LHCN-M2 (cell line): ENCODE results near the gene WASHC4. TPM values are rescaled to one million over a fixed set of nuclear protein-coding genes. Genes with fewer than 3 reads are reported as not detected.

Experiments used
- DNase-seq: peaks from one replicate; pipeline ENCODE4 v3.0.0-alpha.2; 2012; ENCODE audit warnings: low read depth
- polyA plus RNA-seq: library from polyadenylated mRNA; unstranded; fragments of >200 nt; gene quantifications from one replicate; pipeline ENCODE4 v1.2.1, GENCODE V29; 2012; ENCODE audit warnings: missing spikeins
- total RNA-seq: library from RNA; depleted of rRNA; stranded (reverse); fragments of >200 nt; gene quantifications from 2 replicates; pipeline ENCODE4 v1.2.3, GENCODE V29; 2014; rRNA removed

Gene WASHC4, protein sequence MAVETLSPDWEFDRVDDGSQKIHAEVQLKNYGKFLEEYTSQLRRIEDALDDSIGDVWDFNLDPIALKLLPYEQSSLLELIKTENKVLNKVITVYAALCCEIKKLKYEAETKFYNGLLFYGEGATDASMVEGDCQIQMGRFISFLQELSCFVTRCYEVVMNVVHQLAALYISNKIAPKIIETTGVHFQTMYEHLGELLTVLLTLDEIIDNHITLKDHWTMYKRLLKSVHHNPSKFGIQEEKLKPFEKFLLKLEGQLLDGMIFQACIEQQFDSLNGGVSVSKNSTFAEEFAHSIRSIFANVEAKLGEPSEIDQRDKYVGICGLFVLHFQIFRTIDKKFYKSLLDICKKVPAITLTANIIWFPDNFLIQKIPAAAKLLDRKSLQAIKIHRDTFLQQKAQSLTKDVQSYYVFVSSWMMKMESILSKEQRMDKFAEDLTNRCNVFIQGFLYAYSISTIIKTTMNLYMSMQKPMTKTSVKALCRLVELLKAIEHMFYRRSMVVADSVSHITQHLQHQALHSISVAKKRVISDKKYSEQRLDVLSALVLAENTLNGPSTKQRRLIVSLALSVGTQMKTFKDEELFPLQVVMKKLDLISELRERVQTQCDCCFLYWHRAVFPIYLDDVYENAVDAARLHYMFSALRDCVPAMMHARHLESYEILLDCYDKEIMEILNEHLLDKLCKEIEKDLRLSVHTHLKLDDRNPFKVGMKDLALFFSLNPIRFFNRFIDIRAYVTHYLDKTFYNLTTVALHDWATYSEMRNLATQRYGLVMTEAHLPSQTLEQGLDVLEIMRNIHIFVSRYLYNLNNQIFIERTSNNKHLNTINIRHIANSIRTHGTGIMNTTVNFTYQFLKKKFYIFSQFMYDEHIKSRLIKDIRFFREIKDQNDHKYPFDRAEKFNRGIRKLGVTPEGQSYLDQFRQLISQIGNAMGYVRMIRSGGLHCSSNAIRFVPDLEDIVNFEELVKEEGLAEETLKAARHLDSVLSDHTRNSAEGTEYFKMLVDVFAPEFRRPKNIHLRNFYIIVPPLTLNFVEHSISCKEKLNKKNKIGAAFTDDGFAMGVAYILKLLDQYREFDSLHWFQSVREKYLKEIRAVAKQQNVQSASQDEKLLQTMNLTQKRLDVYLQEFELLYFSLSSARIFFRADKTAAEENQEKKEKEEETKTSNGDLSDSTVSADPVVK
- 64.3 and 83.5 TPM in 2 replicates for total RNA-seq
- 10.3 TPM for polyA plus RNA-seq

GRCh38 chr12:105107494-105108371, at the start of gene WASHC4:
WASHC4 (plus strand) TSS chr12:105107731; CDS start chr12:105107801, 70 bp downstream.
- peak; percentile 89 for DNase-seq

DNA sequence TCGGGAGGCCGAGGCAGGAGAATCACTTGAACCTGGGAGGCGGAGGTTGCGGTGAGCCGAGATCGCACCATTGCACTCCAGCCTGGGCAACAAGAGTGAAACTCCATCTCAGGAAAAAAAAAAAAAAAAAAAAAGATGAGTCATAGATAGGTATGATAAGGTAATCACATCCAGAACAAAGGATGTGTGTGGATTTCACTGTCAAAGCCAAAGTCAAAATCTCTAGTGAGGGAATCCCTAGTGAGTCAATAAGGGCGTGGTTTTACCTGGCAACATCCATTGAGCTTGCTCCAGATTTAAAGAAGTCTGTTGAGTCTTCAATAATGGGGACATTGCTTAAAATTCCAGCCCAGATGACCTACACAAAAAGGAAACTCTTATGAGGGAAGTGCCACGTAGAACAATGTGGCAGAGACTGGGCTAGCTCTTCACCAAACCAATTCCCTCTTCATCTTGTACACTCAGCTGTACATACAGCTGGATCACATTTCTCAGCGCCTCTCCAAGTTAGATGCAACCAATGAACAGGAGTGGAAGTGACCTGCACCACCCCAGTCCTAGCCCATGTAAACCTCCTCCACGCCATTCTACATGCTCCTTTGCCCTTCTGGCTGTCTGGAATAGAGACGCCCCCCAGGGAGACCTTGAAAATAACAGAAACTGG, 46.7 kb upstream of the WASHC4 start:
- no peak for DNase-seq

DNA sequence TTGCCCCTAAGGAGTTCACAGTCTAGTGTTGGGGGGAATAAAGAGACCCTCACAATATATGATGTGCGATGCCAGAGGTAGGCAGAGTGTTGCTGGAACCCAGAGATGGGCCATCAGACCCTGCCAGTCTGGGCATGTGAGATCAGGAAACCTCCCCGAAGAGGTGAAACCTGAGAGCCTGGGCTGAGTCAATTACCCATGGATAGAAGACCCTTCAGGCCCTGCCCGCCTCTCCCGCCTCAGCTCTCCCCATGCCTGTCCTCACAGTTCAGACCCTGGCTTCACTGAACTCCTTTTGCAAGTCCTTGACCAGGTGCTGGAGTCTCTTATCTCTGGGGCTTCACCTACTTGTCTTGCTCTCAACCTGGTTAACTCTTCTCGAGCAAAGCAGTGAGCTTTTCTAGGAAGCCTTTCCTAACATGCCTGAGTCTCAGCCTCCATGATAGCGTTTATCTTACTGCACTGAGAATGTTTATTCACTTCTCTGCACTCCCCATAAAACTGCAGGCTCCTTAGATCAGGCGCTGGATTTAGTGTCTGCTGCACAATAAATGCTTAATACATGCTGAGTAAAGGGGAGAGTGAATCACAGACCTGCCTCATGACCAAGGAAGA, 42.9 kb upstream of the WASHC4 start:
- no peak for DNase-seq

- DNase-seq, result peak; percentile 45
Observed at GRCh38 chr12:105067511-105068031, 40.0 kb upstream of the WASHC4 start.

- peak; percentile 29 for DNase-seq
Observed at GRCh38 chr12:105069936-105070702, 37.4 kb upstream of the WASHC4 start.

DNA sequence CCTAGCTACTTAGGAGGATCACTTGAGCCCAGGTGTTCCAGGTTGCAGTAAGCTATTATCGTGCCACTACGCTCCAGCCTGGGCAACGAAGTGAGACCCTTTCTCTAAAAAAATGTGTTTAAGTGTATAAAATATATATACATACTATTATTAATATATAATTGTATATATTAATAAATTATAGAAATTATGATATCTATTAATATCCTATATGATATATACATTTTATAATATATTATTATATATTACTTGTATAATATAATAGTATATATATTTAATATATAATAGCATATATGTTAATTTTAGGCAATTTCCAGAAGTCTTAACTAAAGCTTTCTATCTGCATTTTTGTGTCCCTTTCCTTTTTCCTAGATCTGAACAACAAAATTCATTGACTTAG, 35.5 kb upstream of the WASHC4 start:
- no peak for DNase-seq

GRCh38 chr12:105072888-105073488, 34.5 kb upstream of the WASHC4 start:
- no peak for DNase-seq

- peak; percentile 44 for DNase-seq
Observed at GRCh38 chr12:105076098-105076497, 31.4 kb upstream of the WASHC4 start.

DNA sequence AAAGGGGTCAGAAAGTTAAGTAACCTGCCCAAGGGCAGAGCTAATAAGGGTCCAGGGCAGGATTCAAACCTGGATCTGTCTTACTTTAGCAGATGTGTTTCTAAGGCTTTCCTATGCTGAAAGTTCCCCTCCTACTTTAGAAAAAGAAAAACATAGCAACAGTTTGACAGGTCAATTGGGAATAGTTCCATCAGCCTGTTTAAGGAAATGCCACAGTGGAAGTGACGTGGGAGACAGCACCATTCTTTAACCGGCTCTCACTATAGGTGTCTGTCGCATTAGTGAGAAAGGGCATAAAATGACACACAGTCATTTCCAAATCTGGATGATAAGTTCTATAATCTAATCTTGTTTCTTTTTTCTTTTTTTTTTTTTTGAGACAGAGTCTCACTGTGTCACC, 30.6 kb upstream of the WASHC4 start:
- no peak for DNase-seq

- no peak for DNase-seq
Observed at GRCh38 chr12:105077435-105077834, 30.1 kb upstream of the WASHC4 start.

GRCh38 chr12:105078712-105079570, 28.6 kb upstream of the WASHC4 start:
- no peak for DNase-seq

GRCh38 chr12:105083031-105083430, 24.5 kb upstream of the WASHC4 start:
- DNase-seq, result no peak

- DNase-seq, result peak; percentile 69
Observed at GRCh38 chr12:105083551-105084105, 23.9 kb upstream of the WASHC4 start.

DNA sequence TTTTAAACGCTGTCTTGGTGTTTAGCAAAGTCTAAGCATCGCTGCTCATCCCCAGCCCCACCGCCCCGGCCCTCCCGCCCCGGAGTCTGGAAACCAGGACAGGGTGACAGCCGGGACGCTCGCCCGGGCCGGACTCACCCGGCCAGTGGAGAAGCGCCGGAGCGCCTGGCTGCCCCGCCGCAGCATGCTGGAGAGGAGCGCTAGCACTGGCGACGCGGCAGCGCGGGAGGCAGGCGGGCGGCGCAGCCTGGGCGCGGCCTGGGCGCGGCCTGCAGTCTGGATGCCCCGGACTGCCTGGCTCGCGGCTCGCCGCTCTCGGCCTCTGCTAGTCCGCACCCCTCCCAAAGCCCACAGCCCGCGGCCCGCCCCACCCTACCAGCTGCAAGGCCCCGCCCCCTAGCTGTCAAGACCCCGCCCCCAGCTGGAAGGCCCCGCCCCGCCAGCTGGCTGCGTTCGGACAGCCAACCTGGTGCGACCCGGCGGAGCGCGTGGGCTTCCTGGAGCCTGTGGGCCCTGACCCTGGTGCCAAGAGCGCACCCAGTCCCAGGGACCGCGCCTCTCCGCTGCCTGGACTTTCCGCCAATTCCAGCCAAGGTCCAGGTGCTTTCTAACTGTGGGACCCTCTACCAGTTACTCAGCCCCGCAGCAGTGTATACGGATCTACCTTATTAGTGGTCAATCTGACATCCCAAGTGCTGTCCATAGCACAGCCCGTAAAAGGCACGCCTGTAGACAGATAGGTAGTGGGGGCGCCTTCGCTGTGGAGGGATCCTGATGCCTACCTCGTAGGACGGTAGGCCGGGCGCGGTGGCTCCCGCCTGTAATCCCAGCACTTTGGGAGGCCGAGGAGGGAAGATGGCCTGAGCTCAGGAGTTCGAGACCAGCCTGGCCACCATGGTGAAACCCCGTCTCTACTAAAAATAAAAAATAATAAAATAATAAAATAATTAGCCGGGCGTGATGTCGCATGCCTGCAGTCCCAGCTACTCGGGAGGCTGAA, 23.0 kb upstream of the WASHC4 start, which contains the start of gene ALDH1L2:
Gene ALDH1L2, minus strand, starts transcription at position 208 of the 1,000 bp plus-strand sequence. Its CDS starts 22 bp downstream, at position 186.
- DNase-seq, result peak; percentile 74

DNA sequence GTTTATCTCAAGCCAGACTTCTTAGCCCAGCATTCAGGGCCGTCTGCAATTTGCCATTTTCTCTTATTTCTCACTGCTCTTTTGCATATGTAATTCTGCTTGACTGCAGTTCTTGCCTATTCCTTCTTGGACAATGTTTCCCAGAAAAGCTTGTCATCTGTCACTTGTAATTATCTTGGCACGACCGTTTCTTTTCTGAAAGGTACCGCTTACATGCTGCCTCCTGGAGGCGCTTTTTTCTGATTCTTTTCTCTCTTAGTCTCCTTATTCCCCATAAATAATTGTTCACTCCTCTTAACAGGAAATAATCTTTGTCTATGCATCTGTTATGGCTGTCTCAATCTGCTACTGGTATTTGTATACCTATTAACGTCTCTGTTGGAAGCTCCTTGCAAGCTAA, 22.0 kb upstream of the WASHC4 start:
- DNase-seq, result no peak

DNA sequence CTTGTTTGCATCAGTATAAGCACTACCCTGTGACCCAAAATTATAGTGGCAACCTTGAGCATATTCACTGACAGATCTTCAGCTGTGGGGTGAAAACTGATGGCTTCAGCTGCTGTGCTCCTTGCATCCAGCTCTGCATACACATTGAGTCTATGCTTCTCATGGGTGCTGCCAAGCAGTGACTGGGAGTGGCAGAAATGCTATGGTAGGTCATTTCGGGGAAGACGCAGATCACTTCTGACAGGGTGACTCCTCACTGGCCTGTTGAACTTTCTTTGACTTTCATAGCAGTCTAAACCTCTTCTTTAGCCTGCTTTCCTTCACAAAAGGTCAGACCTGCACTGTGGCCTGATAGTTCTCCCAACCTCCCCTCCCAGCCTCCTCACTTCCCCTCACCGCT, 17.7 kb upstream of the WASHC4 start:
- no peak for DNase-seq
